OCI-LY3 (cell line): ENCODE results near the gene RNF152.
"Not testable (repeated sequence)": the region's sequence is repeated elsewhere in the genome, so short reads cannot be mapped to it uniquely, and the experiment has no call there.

Experiments
- CTCF ChIP-seq: fragments of 200-600, 300-600 bp; sonication (generic); IDR thresholded peaks from 2 replicates; pipeline ENCODE4 v1.5.1; 2014; ENCODE audit warnings: antibody characterized with exemption, low read length, low read depth
- EZH2phosphoT487 ChIP-seq: fragments of 200-600 bp; shearing (Covaris generic); IDR thresholded peaks from 2 replicates; pipeline ENCODE4 v1.6.1; 2018; ENCODE audit warnings: antibody characterized with exemption, mixed run types, low read depth

GRCh38 chr18:61776201-61776600 is 116.6 kb downstream of the RNF152 start:
- TF ChIP-seq CTCF, EZH2phosphoT487: not testable (repeated sequence)
